Measurements from ENCODE around the gene EPN2. TPM values are rescaled to one million over a fixed set of nuclear protein-coding genes. Genes with fewer than 3 reads are reported as not detected.

The EPN2 gene
- total RNA-seq, 1 experiment from 2014 or later = 57.8 TPM

DNA sequence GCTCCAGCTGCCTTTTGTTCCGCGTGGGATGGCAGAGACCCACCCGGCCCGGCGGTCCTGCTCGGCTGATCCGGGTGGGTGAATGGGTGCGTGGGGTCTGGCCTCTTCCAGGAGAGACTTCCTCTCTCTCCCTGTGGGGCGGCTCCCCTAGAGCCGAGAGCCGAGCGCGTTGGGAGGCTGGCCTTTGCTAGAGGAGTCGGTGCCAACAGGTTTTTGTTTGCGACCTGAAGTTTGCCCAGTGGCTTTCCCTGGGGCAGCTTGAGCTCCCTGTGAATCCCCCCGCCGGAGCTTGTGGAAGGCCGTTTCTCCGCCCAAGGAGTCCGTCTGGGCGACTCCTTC is 970 bp downstream of the EPN2 start:
- no peak overlapping the region for H3K18ac ChIP-seq (ENCODE audit: insufficient read length, low read depth, low read length)
- H3T11ph ChIP-seq (ENCODE audit: low read length) = no peak overlapping the region
- no peaks in the 10 kb centered on the region for H3K79me1 ChIP-seq (ENCODE audit: insufficient read depth, low read depth, low read length, poor library complexity, severe bottlenecking)
- no peak overlapping the region for H2BK5ac ChIP-seq (ENCODE audit: insufficient read length, low read length)
- H4K5ac ChIP-seq (ENCODE audit: insufficient read length, low read depth, low read length) = no peak overlapping the region
- DNase-seq = peak; percentile 58
- H3K4me1 ChIP-seq (ENCODE audit: insufficient read depth, low read length) = no peaks in the 10 kb centered on the region; the same call in none of the 2 replicates
- peaks cover 4 to 14% (median 9%) of the 10 kb centered on the region in 3 experiments; a peak in 6 of 7 replicates for H3K36me3 Mint-ChIP-seq (ENCODE audit: insufficient read depth in 1 of 3, low read depth in 3 of 3)
- TF ChIP-seq, protein P1, sequence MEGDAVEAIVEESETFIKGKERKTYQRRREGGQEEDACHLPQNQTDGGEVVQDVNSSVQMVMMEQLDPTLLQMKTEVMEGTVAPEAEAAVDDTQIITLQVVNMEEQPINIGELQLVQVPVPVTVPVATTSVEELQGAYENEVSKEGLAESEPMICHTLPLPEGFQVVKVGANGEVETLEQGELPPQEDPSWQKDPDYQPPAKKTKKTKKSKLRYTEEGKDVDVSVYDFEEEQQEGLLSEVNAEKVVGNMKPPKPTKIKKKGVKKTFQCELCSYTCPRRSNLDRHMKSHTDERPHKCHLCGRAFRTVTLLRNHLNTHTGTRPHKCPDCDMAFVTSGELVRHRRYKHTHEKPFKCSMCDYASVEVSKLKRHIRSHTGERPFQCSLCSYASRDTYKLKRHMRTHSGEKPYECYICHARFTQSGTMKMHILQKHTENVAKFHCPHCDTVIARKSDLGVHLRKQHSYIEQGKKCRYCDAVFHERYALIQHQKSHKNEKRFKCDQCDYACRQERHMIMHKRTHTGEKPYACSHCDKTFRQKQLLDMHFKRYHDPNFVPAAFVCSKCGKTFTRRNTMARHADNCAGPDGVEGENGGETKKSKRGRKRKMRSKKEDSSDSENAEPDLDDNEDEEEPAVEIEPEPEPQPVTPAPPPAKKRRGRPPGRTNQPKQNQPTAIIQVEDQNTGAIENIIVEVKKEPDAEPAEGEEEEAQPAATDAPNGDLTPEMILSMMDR (conservative IDR thresholded peaks at IDR 0.05) = no peak
- no peaks in the 10 kb centered on the region for H3K27me3 Mint-ChIP-seq (ENCODE audit: low read depth)
- H4K91ac ChIP-seq (ENCODE audit: insufficient read length, low read depth, low read length) = no peak overlapping the region
- no peak overlapping the region for H2BK120ac ChIP-seq (ENCODE audit: low read depth, low read length, poor library complexity, severe bottlenecking)
- no peak overlapping the region for H2AK5ac ChIP-seq (ENCODE audit: insufficient read length, low read length)
- peaks cover 8% of the 10 kb centered on the region; the same call in 1 of the 2 replicates for H3K79me2 ChIP-seq (ENCODE audit: insufficient read depth, low read length)
- no peak overlapping the region for H2BK20ac ChIP-seq (ENCODE audit: low read depth, low read length, poor library complexity, severe bottlenecking)
- H3K27ac ChIP-seq (ENCODE audit: insufficient read length, low read depth, low read length) = no peak overlapping the region
- no peaks in the 10 kb centered on the region for H4K20me1 ChIP-seq (ENCODE audit: control insufficient read depth, insufficient read depth, insufficient read length)
- peaks cover 19 to 20% of the 10 kb centered on the region in 2 experiments for H3K4me1 Mint-ChIP-seq
- H3K27ac Mint-ChIP-seq = peak overlapping the region in 1 of 3 experiments; percentile 47; a peak in 1 of 7 replicates
- no peak overlapping the region for H3K23ac ChIP-seq (ENCODE audit: insufficient read length, low read depth, low read length)
- H2BK12ac ChIP-seq (ENCODE audit: insufficient read length, low read depth, low read length) = no peak overlapping the region
- peak overlapping the region; percentile 75 for H3K4me2 ChIP-seq (ENCODE audit: insufficient read depth, insufficient read length, low read length)
- no peak overlapping the region for H4K8ac ChIP-seq (replicated peaks; ENCODE audit: insufficient read length, low read depth, low read length)
- no CpG with 5 or more reads among the region's 21 CpGs for WGBS (ENCODE audit: extremely low coverage, insufficient read length, low lambda C conversion rate)
- H3K4me3 Mint-ChIP-seq = peak overlapping the region; percentile 94 to 97
- no peak overlapping the region for H3K4ac ChIP-seq (ENCODE audit: low read depth, low read length)
- no peak overlapping the region for H2AFZ ChIP-seq (ENCODE audit: low read length)
- H3K9me3 Mint-ChIP-seq = no peaks in the 10 kb centered on the region
- H3K9ac ChIP-seq (ENCODE audit: extremely low read depth, insufficient read length, low read length) = peak overlapping the region; percentile 63
- H2BK15ac ChIP-seq (ENCODE audit: low read depth, low read length) = no peak overlapping the region
- H3K9me3 ChIP-seq (ENCODE audit: control insufficient read depth, low read depth, low read length) = no peaks in the 10 kb centered on the region
- H3K56ac ChIP-seq (ENCODE audit: insufficient read length, low read depth, low read length) = no peak overlapping the region
- no peaks in the 10 kb centered on the region for H3K27me3 ChIP-seq (ENCODE audit: insufficient read depth, low read length)
- peaks cover 4% of the 10 kb centered on the region for H3K23me2 ChIP-seq (ENCODE audit: insufficient read length, low read depth, low read length, poor library complexity, severe bottlenecking)
- H3K14ac ChIP-seq (ENCODE audit: insufficient read depth, low read length) = peak overlapping the region; percentile 53

Data from H9 (cell line).